D341Med (cell line): ENCODE data around the gene ENTPD7.

Experiments
- DNase-seq: peaks from one replicate; pipeline ENCODE4 v3.0.0; 2012; ENCODE audit warnings: low spot score

The ENTPD7 gene

GRCh38 chr10:99647601-99648151 is 11.6 kb upstream of the ENTPD7 start:
- no peak for DNase-seq

GRCh38 chr10:99648717-99649116 is 10.6 kb upstream of the ENTPD7 start:
- DNase-seq: no peak

- no peak for DNase-seq
Observed at GRCh38 chr10:99652800-99653390, 6.4 kb upstream of the ENTPD7 start.

GRCh38 chr10:99654390-99655175 is 4.7 kb upstream of the ENTPD7 start:
- no peak for DNase-seq

GRCh38 chr10:99656199-99657064 is 2.9 kb upstream of the ENTPD7 start:
- no peak for DNase-seq

GRCh38 chr10:99658622-99659030 is 683 bp upstream of the ENTPD7 start:
- no peak for DNase-seq

GRCh38 chr10:99659868-99660366 is 608 bp downstream of the ENTPD7 start:
- DNase-seq: no peak

GRCh38 chr10:99660662-99661376 is 1.5 kb downstream of the ENTPD7 start:
- no peak for DNase-seq

- no peak for DNase-seq
Observed at GRCh38 chr10:99661377-99661763, 2.1 kb downstream of the ENTPD7 start.

- DNase-seq: no peak
Observed at GRCh38 chr10:99665304-99665703, 6.0 kb downstream of the ENTPD7 start.

- DNase-seq: no peak
Observed at GRCh38 chr10:99667108-99667751, 7.9 kb downstream of the ENTPD7 start.

GRCh38 chr10:99671386-99671785 is 12.1 kb downstream of the ENTPD7 start:
- DNase-seq: no peak

- DNase-seq: no peak
Observed at GRCh38 chr10:99672884-99673283, 13.6 kb downstream of the ENTPD7 start.

- DNase-seq: no peak
Observed at GRCh38 chr10:99673492-99673891, 14.2 kb downstream of the ENTPD7 start.

GRCh38 chr10:99674762-99675161 is 15.5 kb downstream of the ENTPD7 start:
- no peak for DNase-seq

- DNase-seq: no peak
Observed at GRCh38 chr10:99676426-99676825, 17.1 kb downstream of the ENTPD7 start.

- DNase-seq: no peak
Observed at GRCh38 chr10:99676895-99677294, 17.6 kb downstream of the ENTPD7 start.

GRCh38 chr10:99678921-99679320 is 19.6 kb downstream of the ENTPD7 start:
- DNase-seq: no peak

GRCh38 chr10:99681553-99681952 is 22.2 kb downstream of the ENTPD7 start:
- DNase-seq: no peak

GRCh38 chr10:99682032-99682431 is 22.7 kb downstream of the ENTPD7 start:
- no peak for DNase-seq

GRCh38 chr10:99682752-99683151 is 23.4 kb downstream of the ENTPD7 start:
- DNase-seq: no peak
